GM12801 (cell line): Measurements from ENCODE around the gene STEAP4.

ENCODE experiments used
- CTCF ChIP-seq: IDR thresholded peaks from one replicate; pipeline ENCODE4 v1.5.1; 2011; ENCODE audit warnings: control low read depth; ENCODE audit not compliant: insufficient read length; ENCODE audit errors: extremely low read depth

Gene STEAP4

GRCh38 chr7:88344271-88344670, 37.6 kb upstream of the STEAP4 start:
- TF ChIP-seq CTCF: no peak

- TF ChIP-seq CTCF: no peak
These were observed 32.7 kb upstream of the STEAP4 start for GRCh38 chr7:88339195-88339922.

- TF ChIP-seq CTCF: no peak
These were observed 31.8 kb upstream of the STEAP4 start for GRCh38 chr7:88338503-88338902.

- no peak for TF ChIP-seq CTCF
These were observed 30.9 kb upstream of the STEAP4 start for GRCh38 chr7:88337572-88337971.

GRCh38 chr7:88331322-88331721, 24.6 kb upstream of the STEAP4 start:
- no peak for TF ChIP-seq CTCF

GRCh38 chr7:88329532-88330463, 23.1 kb upstream of the STEAP4 start:
- no peak for TF ChIP-seq CTCF

GRCh38 chr7:88328787-88329186, 22.1 kb upstream of the STEAP4 start:
- no peak for TF ChIP-seq CTCF
